Smooth muscle cell (in vitro differentiated cells): Measurements from ENCODE around the gene WASHC3. TPM values are rescaled to one million over a fixed set of nuclear protein-coding genes. Genes with fewer than 3 reads are reported as not detected.

Experiments
- DNase-seq: peaks from one replicate; lab custom pipeline; 2025; ENCODE audit not compliant: unreplicated experiment; lab: John Stamatoyannopoulos, UW
- H2AFZ ChIP-seq: fragments of 200-600 bp; sonication (generic); 2 replicates; pipeline ENCODE4 v1.6.0; 2016; ENCODE audit warnings: antibody characterized with exemption, low read depth, mild to moderate bottlenecking
- H3F3A ChIP-seq: fragments of 200-600 bp; sonication (generic); 2 replicates; pipeline ENCODE4 v1.6.0; 2017; ENCODE audit warnings: antibody characterized with exemption, low read depth
- H3K27ac ChIP-seq: fragments of 200-600 bp; sonication (generic); 2 replicates; pipeline ENCODE4 v1.5.1; 2016; ENCODE audit warnings: low read depth, mild to moderate bottlenecking
- H3K27me3 ChIP-seq: fragments of 200-600 bp; sonication (generic); 2 replicates; pipeline ENCODE4 v1.6.1; 2016; ENCODE audit warnings: low read depth, mild to moderate bottlenecking
- H3K36me3 ChIP-seq: fragments of 200-600 bp; sonication (generic); 2 replicates; pipeline ENCODE4 v1.5.1; 2016; ENCODE audit warnings: low read depth
- H3K4me1 ChIP-seq: fragments of 200-600 bp; sonication (generic); 2 replicates; pipeline ENCODE4 v1.5.1; 2016; ENCODE audit warnings: low read depth
- H3K4me2 ChIP-seq: fragments of 200-600 bp; sonication (generic); 2 replicates; pipeline ENCODE4 v1.6.0; 2016; ENCODE audit warnings: mild to moderate bottlenecking
- H3K4me3 ChIP-seq: fragments of 200-600 bp; sonication (generic); 2 replicates; pipeline ENCODE4 v1.5.1; 2016; ENCODE audit warnings: mild to moderate bottlenecking
- H3K79me2 ChIP-seq: fragments of 200-600 bp; sonication (generic); 2 replicates; pipeline ENCODE4 v1.6.0; 2016; ENCODE audit warnings: low read depth, mild to moderate bottlenecking
- H3K9ac ChIP-seq: fragments of 200-600 bp; sonication (generic); 2 replicates; pipeline ENCODE4 v1.6.0; 2016; ENCODE audit warnings: low read depth
- H3K9me3 ChIP-seq: fragments of 200-600 bp; sonication (generic); replicated peaks from 2 replicates; pipeline ENCODE4 v1.5.1; 2016; ENCODE audit warnings: low read depth
- H4K20me1 ChIP-seq: fragments of 200-600 bp; sonication (generic); 2 replicates; pipeline ENCODE4 v1.6.0; 2016; ENCODE audit warnings: low read depth
- whole genome bisulfite sequencing: methylation state at CpG from one replicate; pipeline ENCODE4 v1.1.7; 2016; ENCODE audit warnings: low lambda C conversion rate; 5-methylcytosine and 5-hydroxymethylcytosine counted together
- polyA plus RNA-seq: library from polyadenylated mRNA; unstranded; fragments of >200 nt; fragmentation: Nextera tagmentation; extraction: Ambion mirVana; gene quantifications from 2 replicates; pipeline ENCODE4 v1.2.1, GENCODE V29; 2016
- total RNA-seq: library from RNA; depleted of rRNA; stranded (reverse); fragments of >200 nt; gene quantifications from 2 replicates; pipeline ENCODE4 v1.2.3, GENCODE V29; 2014
- TF ChIP-seq, protein P1 (sequence below): fragments of 200-600 bp; sonication (generic); IDR thresholded peaks from 2 replicates; pipeline ENCODE4 v1.5.1; 2017; ENCODE audit warnings: borderline replicate concordance, mild to moderate bottlenecking, antibody characterized with exemption; ENCODE audit not compliant: insufficient read depth, poor library complexity, severe bottlenecking

Gene WASHC3
- total and polyA plus RNA-seq, 2 experiments from 2014 or later, result 53.2 to 70.1 TPM

DNA sequence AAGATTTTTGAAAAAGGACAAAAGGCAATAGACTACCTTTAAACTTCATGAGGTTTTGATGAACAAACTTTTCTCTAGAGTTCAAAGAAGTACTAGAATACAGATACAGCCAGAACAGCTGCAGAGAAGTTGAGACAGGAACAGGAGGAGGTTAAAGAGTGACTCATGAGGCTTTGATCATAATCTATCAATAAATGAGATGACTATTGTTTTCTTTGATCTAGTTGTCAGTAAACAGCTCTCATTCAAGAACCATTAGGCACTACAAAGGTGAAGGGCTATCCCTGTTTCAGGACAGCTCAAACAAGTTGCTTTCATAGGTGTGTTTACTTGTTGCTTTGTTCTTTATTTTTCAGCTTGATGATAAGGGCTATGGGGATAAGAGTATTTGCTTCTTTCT is 2.4 kb downstream of the WASHC3 start:
- Histone ChIP-seq H3K27me3 (no peaks in the 10 kb centered on the region), H3K27ac (no peak overlapping the region), H3K4me3 (no peak overlapping the region), H3K9ac (no peak overlapping the region), H3K36me3 (peaks cover 15% of the 10 kb centered on the region), H4K20me1 (no peaks in the 10 kb centered on the region), H3K79me2 (peaks cover 3% of the 10 kb centered on the region), H2AFZ (no peak overlapping the region), H3F3A (no peaks in the 10 kb centered on the region), H3K9me3 (no peaks in the 10 kb centered on the region), H3K4me2 (no peak overlapping the region), H3K4me1 (peaks cover 4% of the 10 kb centered on the region)
- TF ChIP-seq, protein P1, sequence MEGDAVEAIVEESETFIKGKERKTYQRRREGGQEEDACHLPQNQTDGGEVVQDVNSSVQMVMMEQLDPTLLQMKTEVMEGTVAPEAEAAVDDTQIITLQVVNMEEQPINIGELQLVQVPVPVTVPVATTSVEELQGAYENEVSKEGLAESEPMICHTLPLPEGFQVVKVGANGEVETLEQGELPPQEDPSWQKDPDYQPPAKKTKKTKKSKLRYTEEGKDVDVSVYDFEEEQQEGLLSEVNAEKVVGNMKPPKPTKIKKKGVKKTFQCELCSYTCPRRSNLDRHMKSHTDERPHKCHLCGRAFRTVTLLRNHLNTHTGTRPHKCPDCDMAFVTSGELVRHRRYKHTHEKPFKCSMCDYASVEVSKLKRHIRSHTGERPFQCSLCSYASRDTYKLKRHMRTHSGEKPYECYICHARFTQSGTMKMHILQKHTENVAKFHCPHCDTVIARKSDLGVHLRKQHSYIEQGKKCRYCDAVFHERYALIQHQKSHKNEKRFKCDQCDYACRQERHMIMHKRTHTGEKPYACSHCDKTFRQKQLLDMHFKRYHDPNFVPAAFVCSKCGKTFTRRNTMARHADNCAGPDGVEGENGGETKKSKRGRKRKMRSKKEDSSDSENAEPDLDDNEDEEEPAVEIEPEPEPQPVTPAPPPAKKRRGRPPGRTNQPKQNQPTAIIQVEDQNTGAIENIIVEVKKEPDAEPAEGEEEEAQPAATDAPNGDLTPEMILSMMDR, result no peak
- DNase-seq, result no peak

DNA sequence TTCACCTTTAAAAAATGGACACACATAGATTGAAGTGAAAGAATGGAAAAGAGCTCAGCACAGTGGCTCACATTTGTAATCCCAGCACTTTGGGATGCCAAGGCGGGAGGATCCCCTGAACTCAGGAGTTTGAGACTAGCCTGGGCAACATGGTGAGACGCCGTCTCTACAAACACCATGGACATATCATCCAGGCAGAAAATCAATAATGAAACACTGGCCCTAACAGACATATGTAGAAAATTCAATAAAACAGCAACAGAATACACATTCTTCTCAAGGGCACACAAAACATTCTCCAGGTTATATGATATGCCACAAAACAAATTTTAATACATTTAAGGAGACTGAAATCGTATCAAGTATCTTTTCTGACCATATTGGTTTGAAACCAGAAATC is 7.4 kb downstream of the WASHC3 start:
- TF ChIP-seq, protein P1, result no peak
- no peaks in the 10 kb centered on the region for H3K27me3 ChIP-seq
- no peaks in the 10 kb centered on the region for H3K9me3 ChIP-seq
- H3K79me2 ChIP-seq, result peaks cover 3% of the 10 kb centered on the region
- H3K36me3 ChIP-seq, result peaks cover 15% of the 10 kb centered on the region
- no peak overlapping the region for H3K27ac ChIP-seq
- no peak overlapping the region for H3K4me3 ChIP-seq
- 98% methylated on average over 4 of the region's 4 CpGs for WGBS
- no peak overlapping the region for H2AFZ ChIP-seq
- peaks cover 4% of the 10 kb centered on the region for H4K20me1 ChIP-seq
- no peak overlapping the region for H3K9ac ChIP-seq
- no peak for DNase-seq
- H3K4me1 ChIP-seq, result no peaks in the 10 kb centered on the region
- no peaks in the 10 kb centered on the region for H3F3A ChIP-seq
- no peak overlapping the region for H3K4me2 ChIP-seq

DNA sequence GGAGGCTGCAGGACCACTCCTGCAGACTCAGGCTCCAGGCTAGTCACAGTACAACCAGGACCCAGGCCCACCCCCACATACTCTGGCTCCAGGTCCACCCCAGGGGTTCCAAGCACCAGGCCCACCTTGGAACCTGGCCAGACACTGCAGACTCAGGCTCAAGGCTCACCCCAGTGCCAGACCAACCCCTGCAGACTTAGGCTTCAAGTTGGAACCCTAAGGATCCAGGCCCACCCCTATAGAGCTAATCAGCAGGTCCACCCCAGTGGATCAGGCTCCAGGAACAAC is 8.8 kb downstream of the WASHC3 start:
- Histone ChIP-seq H3F3A (no peaks in the 10 kb centered on the region), H4K20me1 (peaks cover 4% of the 10 kb centered on the region), H3K27me3 (no peaks in the 10 kb centered on the region), H3K4me1 (no peaks in the 10 kb centered on the region), H3K36me3 (peaks cover 15% of the 10 kb centered on the region), H3K4me2 (no peak overlapping the region), H3K9me3 (no peaks in the 10 kb centered on the region), H3K9ac (no peak overlapping the region), H3K27ac (no peak overlapping the region), H2AFZ (no peak overlapping the region), H3K4me3 (no peak overlapping the region), H3K79me2 (no peaks in the 10 kb centered on the region)
- no peak for DNase-seq
- TF ChIP-seq, protein P1, result no peak

DNA sequence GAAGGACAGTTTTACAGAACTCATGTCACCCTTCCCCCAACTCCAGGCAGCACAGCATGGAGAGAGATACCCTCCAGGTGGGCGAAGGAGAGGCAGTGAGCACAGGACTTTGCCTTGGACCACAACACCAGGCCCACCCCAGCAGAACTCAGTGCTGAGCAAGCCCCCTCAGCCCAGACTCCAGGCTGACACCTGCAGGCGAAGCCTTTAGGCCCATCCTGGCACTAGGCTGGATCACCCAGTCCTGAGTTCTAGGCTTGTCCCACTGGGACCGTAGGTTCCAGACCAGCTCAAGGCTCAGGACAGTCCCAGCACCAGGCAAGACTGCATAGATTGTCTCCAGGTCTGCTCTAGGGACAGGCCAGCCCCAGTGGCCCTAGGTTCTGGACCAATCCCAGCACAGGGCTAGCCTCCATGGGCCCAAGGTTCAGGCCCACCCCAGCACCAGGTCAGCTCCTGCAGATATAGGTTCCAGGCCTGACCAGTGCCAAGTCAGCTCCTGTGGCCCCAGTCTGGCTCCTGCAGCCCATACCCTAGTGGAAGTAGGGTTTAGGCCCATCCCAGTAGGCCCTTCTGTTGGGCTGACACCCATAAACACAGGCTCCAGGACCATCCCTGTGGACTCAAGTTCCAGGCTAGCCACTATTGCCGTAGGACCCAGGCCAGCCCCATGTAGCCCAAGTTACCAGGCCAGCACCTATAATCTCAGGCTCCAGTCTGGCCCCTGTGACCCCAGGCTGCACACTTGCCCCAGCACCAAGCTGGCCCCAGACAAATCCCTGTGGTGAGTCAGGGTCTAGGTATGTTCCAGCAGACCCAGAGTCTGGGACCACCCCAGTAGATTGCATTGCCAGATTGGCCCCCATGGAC is 9.4 kb downstream of the WASHC3 start:
- Histone ChIP-seq H3K4me1 (no peaks in the 10 kb centered on the region), H3K9me3 (no peaks in the 10 kb centered on the region), H3K9ac (no peak overlapping the region), H3K27ac (no peak overlapping the region), H3K36me3 (peaks cover 15% of the 10 kb centered on the region), H3K4me2 (no peak overlapping the region), H2AFZ (no peak overlapping the region), H3K27me3 (no peaks in the 10 kb centered on the region), H3K79me2 (no peaks in the 10 kb centered on the region), H3K4me3 (no peak overlapping the region), H4K20me1 (peaks cover 4% of the 10 kb centered on the region), H3F3A (no peaks in the 10 kb centered on the region)
- no peak for DNase-seq
- WGBS, result 91% methylated on average over 4 of the region's 4 CpGs
- TF ChIP-seq, protein P1, result no peak
